Neural cell (in vitro differentiated cells): ENCODE measurements around the gene ZNF879. TPM values are rescaled to one million over a fixed set of nuclear protein-coding genes. Genes with fewer than 3 reads are reported as not detected.

ENCODE experiments used
- H2AFZ ChIP-seq: fragments of 200-600, 300-800 bp; sonication (generic), shearing (Covaris generic); 2 replicates; pipeline ENCODE4 v1.6.0; 2014; ENCODE audit warnings: low read depth, mild to moderate bottlenecking, antibody characterized with exemption, low read length, moderate library complexity
- H3F3A ChIP-seq: fragments of 200-600 bp; shearing (Covaris generic); 2 replicates; pipeline ENCODE4 v1.6.1; 2016; ENCODE audit warnings: mild to moderate bottlenecking, moderate library complexity, mixed read lengths, antibody characterized with exemption, low read length; ENCODE audit not compliant: insufficient read depth, poor library complexity, severe bottlenecking
- H3K27ac ChIP-seq: fragments of 200-600, 300-800 bp; sonication (generic), shearing (Covaris generic); 2 replicates; pipeline ENCODE4 v1.5.1; 2014; ENCODE audit warnings: mild to moderate bottlenecking, low read length, moderate library complexity
- H3K27me3 ChIP-seq: fragments of 300-800, 200-600 bp; sonication (generic), shearing (Covaris generic); 2 replicates; pipeline ENCODE4 v1.6.0; 2014; ENCODE audit warnings: mild to moderate bottlenecking, low read depth, low read length, moderate library complexity; ENCODE audit not compliant: insufficient read depth
- H3K36me3 ChIP-seq: fragments of 300-800, 200-600 bp; sonication (generic), shearing (Covaris generic); 2 replicates; pipeline ENCODE4 v1.5.1; 2014; ENCODE audit warnings: mild to moderate bottlenecking, antibody characterized with exemption, low read length, moderate library complexity; ENCODE audit not compliant: insufficient read depth
- H3K4me2 ChIP-seq: fragments of 300-800, 200-600 bp; sonication (generic), shearing (Covaris generic); 2 replicates; pipeline ENCODE4 v1.6.0; 2014; ENCODE audit warnings: mild to moderate bottlenecking, low read length
- H3K4me3 ChIP-seq: fragments of 300-800, 200-600 bp; sonication (generic), shearing (Covaris generic); 2 replicates; pipeline ENCODE4 v1.5.1; 2014; ENCODE audit warnings: mild to moderate bottlenecking, low read length, moderate library complexity
- H3K79me2 ChIP-seq: fragments of 200-600 bp; shearing (Covaris generic); replicated peaks from 2 replicates; pipeline ENCODE4 v1.6.0; 2014; ENCODE audit warnings: mild to moderate bottlenecking, low read length, moderate library complexity; ENCODE audit not compliant: insufficient read depth
- H3K9ac ChIP-seq: fragments of 300-800, 200-600 bp; sonication (generic), shearing (Covaris generic); 2 replicates; pipeline ENCODE4 v1.6.1; 2016; ENCODE audit warnings: mild to moderate bottlenecking, low read length, mixed read lengths
- H3K9me2 ChIP-seq: fragments of 200-600 bp; shearing (Covaris generic); 2 replicates; pipeline ENCODE4 v1.6.1; 2016; ENCODE audit warnings: mild to moderate bottlenecking, low read length, mixed read lengths; ENCODE audit not compliant: insufficient read depth
- H3K9me3 ChIP-seq: fragments of 200-600, 300-800 bp; sonication (generic), shearing (Covaris generic); 2 replicates; pipeline ENCODE4 v1.6.1; 2016; ENCODE audit warnings: mild to moderate bottlenecking, mixed run types, low read length, moderate library complexity, mixed read lengths
- H4K20me1 ChIP-seq: fragments of 200-600 bp; shearing (Covaris generic); 2 replicates; pipeline ENCODE4 v1.6.1; 2016; ENCODE audit warnings: mild to moderate bottlenecking, mixed run types; ENCODE audit not compliant: insufficient read depth
- CTCF ChIP-seq: fragments of 450-650 bp; IDR thresholded peaks from 2 replicates; pipeline ENCODE4 v1.5.1; 2014; ENCODE audit warnings: antibody characterized with exemption, mild to moderate bottlenecking, moderate library complexity; ENCODE audit not compliant: poor library complexity, severe bottlenecking
- EP300 ChIP-seq: fragments of 450-650 bp; conservative IDR thresholded peaks from 2 replicates; pipeline ENCODE4 v1.6.1; 2014; ENCODE audit warnings: antibody characterized with exemption, mild to moderate bottlenecking, moderate library complexity; ENCODE audit not compliant: poor library complexity, severe bottlenecking
- EZH2 ChIP-seq: fragments of 200-600, 300-800 bp; shearing (Covaris generic), sonication (generic); IDR thresholded peaks from 2 replicates; pipeline ENCODE4 v1.6.1; 2014; ENCODE audit warnings: antibody characterized with exemption, low read length, borderline replicate concordance, mild to moderate bottlenecking; ENCODE audit not compliant: insufficient read depth, poor library complexity, severe bottlenecking
- MXI1 ChIP-seq: fragments of 450-650 bp; conservative IDR thresholded peaks from 2 replicates; pipeline ENCODE4 v1.6.1; 2014; ENCODE audit warnings: antibody characterized with exemption, mild to moderate bottlenecking; ENCODE audit not compliant: poor library complexity, severe bottlenecking
- POLR2AphosphoS5 ChIP-seq: IDR thresholded peaks from 2 replicates; pipeline ENCODE4 v1.6.1; 2012
- RAD21 ChIP-seq: fragments of 450-650 bp; conservative IDR thresholded peaks from 2 replicates; pipeline ENCODE4 v1.6.1; 2014; ENCODE audit warnings: antibody characterized with exemption, mild to moderate bottlenecking, moderate library complexity
- REST ChIP-seq: IDR thresholded peaks from 2 replicates; pipeline ENCODE4 v1.6.1; 2012; ENCODE audit warnings: borderline replicate concordance
- SMC3 ChIP-seq: fragments of 450-650 bp; conservative IDR thresholded peaks from 2 replicates; pipeline ENCODE4 v1.6.1; 2014; ENCODE audit warnings: antibody characterized with exemption, mild to moderate bottlenecking, moderate library complexity; ENCODE audit not compliant: poor library complexity
- TAF1 ChIP-seq: IDR thresholded peaks from 2 replicates; pipeline ENCODE4 v1.6.1; 2012; ENCODE audit warnings: low read depth
- polyA plus RNA-seq: library from polyadenylated mRNA; depleted of rRNA; stranded (reverse); fragments of >200 nt; gene quantifications from 2 replicates; pipeline ENCODE4 v1.2.3, GENCODE V29; 2014

The ZNF879 gene
- polyA plus RNA-seq, 1 donor from 2014 or later = 18.7 TPM

GRCh38 chr5:178982941-178983340, 40.7 kb upstream of the ZNF879 start:
- Histone ChIP-seq H3K27me3 (no peaks in the 10 kb centered on the region), H3K4me2 (no peak overlapping the region), H3K9me3 (peaks cover 19% of the 10 kb centered on the region), H4K20me1 (no peaks in the 10 kb centered on the region), H3K9me2 (no peaks in the 10 kb centered on the region), H2AFZ (no peak overlapping the region), H3K79me2 (no peaks in the 10 kb centered on the region), H3K9ac (no peak overlapping the region), H3F3A (no peaks in the 10 kb centered on the region), H3K4me3 (no peak overlapping the region), H3K27ac (no peak overlapping the region), H3K36me3 (no peaks in the 10 kb centered on the region)
- TF ChIP-seq POLR2AphosphoS5 (no peak), SMC3 (no peak), CTCF (no peak), MXI1 (no peak), RAD21 (no peak), REST (no peak), EZH2 (no peak), EP300 (no peak), TAF1 (no peak)

GRCh38 chr5:178983728-178984127, 39.9 kb upstream of the ZNF879 start:
- Histone ChIP-seq H3K36me3 (no peaks in the 10 kb centered on the region), H4K20me1 (no peaks in the 10 kb centered on the region), H3K9me2 (no peaks in the 10 kb centered on the region), H2AFZ (no peak overlapping the region), H3K4me2 (no peak overlapping the region), H3K9ac (no peak overlapping the region), H3K79me2 (no peaks in the 10 kb centered on the region), H3K27ac (no peak overlapping the region), H3K9me3 (peaks cover 19% of the 10 kb centered on the region), H3F3A (no peaks in the 10 kb centered on the region), H3K27me3 (no peaks in the 10 kb centered on the region), H3K4me3 (no peak overlapping the region)
- TF ChIP-seq RAD21 (no peak), TAF1 (no peak), MXI1 (no peak), EZH2 (no peak), SMC3 (no peak), CTCF (no peak), EP300 (no peak), POLR2AphosphoS5 (no peak), REST (no peak)
